H1 (cell line): ENCODE measurements around the gene SLC6A12.

Source experiments
- BRCA1 ChIP-seq: IDR thresholded peaks from 2 replicates; pipeline ENCODE4 v1.6.1; 2012; ENCODE audit warnings: low read depth, low read length, improper control_type of control experiment
- CTCF ChIP-seq, 3 experiments: IDR thresholded peaks; 1 replicate in 2 of 3; 2 replicates in 1 of 3; pipeline versions ENCODE4 v1.5.1 to v1.6.1; 2011; ENCODE audit warnings: low read length in 3 of 3, mild to moderate bottlenecking in 3 of 3, inconsistent platforms in 2 of 3, low read depth in 1 of 3, moderate library complexity in 1 of 3; ENCODE audit not compliant: insufficient read depth in 1 of 3; ENCODE audit errors: control extremely low read depth in 1 of 3
- POLR2A ChIP-seq, 2 experiments: IDR thresholded peaks; 1 replicate in 1 of 2; 2 replicates in 1 of 2; pipeline ENCODE4 v1.6.1; 2011; ENCODE audit warnings: low read depth in 2 of 2, low read length in 2 of 2, mild to moderate bottlenecking in 2 of 2; ENCODE audit errors: control extremely low read depth in 1 of 2
- RNF2 ChIP-seq: fragments of 200-900, 300-1000 bp; sonication (generic); IDR thresholded peaks from 2 replicates; pipeline ENCODE4 v1.7.1; 2016; ENCODE audit warnings: borderline replicate concordance, low read depth, mild to moderate bottlenecking, antibody characterized with exemption, low read length; ENCODE audit not compliant: poor library complexity, severe bottlenecking; ENCODE audit errors: missing control alignments
- TCF12 ChIP-seq: IDR thresholded peaks from 2 replicates; pipeline ENCODE4 v1.6.1; 2011; ENCODE audit warnings: low read depth, mild to moderate bottlenecking, low read length

- no peak for TF ChIP-seq POLR2A (IDR thresholded peaks at IDR 0.05; ENCODE audit: control extremely low read depth in 1 of 2, low read depth in 2 of 2, low read length in 2 of 2)
- no peak for TF ChIP-seq CTCF (IDR thresholded peaks at IDR 0.05; ENCODE audit: control extremely low read depth in 1 of 3, insufficient read depth in 1 of 3, low read depth in 1 of 3, low read length in 3 of 3)
- no peak for TF ChIP-seq BRCA1
- TF ChIP-seq RNF2 = no peak
- no peak for TF ChIP-seq TCF12
These were observed 5.1 kb downstream of the SLC6A12 start for GRCh38 chr12:208813-209212.
